HepG2 (cell line): ENCODE data around the gene USP7. TPM values are rescaled to one million over a fixed set of nuclear protein-coding genes. Genes with fewer than 3 reads are reported as not detected.
A peak's percentile ranks its signal among the peaks of the same experiment; 100 is the strongest.

ENCODE experiments used
- DMAP1 ChIP-seq: IDR thresholded peaks from 2 replicates; pipeline ENCODE4 v1.6.1; 2016
- DPF2 ChIP-seq: sonication (generic); formaldehyde crosslinking; IDR thresholded peaks from 2 replicates; pipeline ENCODE4 v1.4.0; 2020; ENCODE audit warnings: mild to moderate bottlenecking, low read depth, missing genetic modification reagents, borderline replicate concordance
- PHF21A ChIP-seq: sonication (generic); formaldehyde crosslinking; IDR thresholded peaks from 2 replicates; pipeline ENCODE4 v1.5.0; 2020; ENCODE audit warnings: mild to moderate bottlenecking, missing genetic modification reagents
- POLR2AphosphoS5 ChIP-seq: IDR thresholded peaks from 2 replicates; pipeline ENCODE4 v1.6.1; 2012; ENCODE audit warnings: low read depth, low read length
- SALL1 ChIP-seq: sonication (generic); formaldehyde crosslinking; IDR thresholded peaks from 2 replicates; pipeline ENCODE4 v1.8.0; 2022; ENCODE audit warnings: mild to moderate bottlenecking, missing genetic modification reagents
- ZKSCAN8 ChIP-seq: IDR thresholded peaks from 2 replicates; pipeline ENCODE4 v1.6.1; 2016; ENCODE audit warnings: borderline replicate concordance, missing genetic modification reagents, missing compliant biosample characterization
- ZNF224 ChIP-seq: sonication (generic); formaldehyde crosslinking; IDR thresholded peaks from 2 replicates; pipeline ENCODE4 v1.5.0; 2020; ENCODE audit warnings: mild to moderate bottlenecking, missing genetic modification reagents
- ZNF430 ChIP-seq: sonication (generic); formaldehyde crosslinking; IDR thresholded peaks from 2 replicates; pipeline ENCODE4 v1.9.0; 2021; ENCODE audit warnings: mild to moderate bottlenecking, missing genetic modification reagents
- ZNF747 ChIP-seq: sonication (generic); formaldehyde crosslinking; IDR thresholded peaks from 2 replicates; pipeline ENCODE4 v1.8.1; 2023; ENCODE audit warnings: missing genetic modification reagents, mild to moderate bottlenecking, borderline replicate concordance
- ZNF782 ChIP-seq: sonication (generic); formaldehyde crosslinking; IDR thresholded peaks from 2 replicates; pipeline ENCODE4 v1.4.0; 2020; ENCODE audit warnings: missing genetic modification reagents, mild to moderate bottlenecking, borderline replicate concordance
- ZSCAN22 ChIP-seq: sonication (generic); formaldehyde crosslinking; IDR thresholded peaks from 2 replicates; pipeline ENCODE4 v1.4.0; 2020; ENCODE audit warnings: mild to moderate bottlenecking, missing genetic modification reagents
- polyA plus RNA-seq, 8 experiments: library from polyadenylated mRNA; depleted of rRNA in 3 of 8; stranded (reverse) in 7 of 8; unstranded in 1 of 8; fragments of >200 nt; fragmentation: Illumina TruSeq in 4 of 8; extraction: Trizol in 4 of 8; gene quantifications; 2 replicates each; pipeline versions ENCODE4 v1.2.1 to v1.2.3, GENCODE V29; 2011 to 2016; ENCODE audit warnings: low read depth in 4 of 8, missing spikeins in 1 of 8, mixed read lengths in 1 of 8; ENCODE audit not compliant: insufficient read depth in 1 of 8
- total RNA-seq, 5 experiments: library from RNA; depleted of rRNA; stranded (reverse); fragments of >200 nt; fragmentation: Illumina TruSeq; extraction: Trizol; gene quantifications; 2 replicates each; pipeline ENCODE4 v1.2.3, GENCODE V29; 2016; ENCODE audit warnings: low read depth in 1 of 5
- TF ChIP-seq, protein P1 (sequence below): sonication (generic); formaldehyde crosslinking; IDR thresholded peaks from 2 replicates; pipeline ENCODE4 v1.5.0; 2020; ENCODE audit warnings: mild to moderate bottlenecking, missing genetic modification reagents
- TF ChIP-seq, protein P2 (sequence below): sonication (generic); formaldehyde crosslinking; IDR thresholded peaks from 2 replicates; pipeline ENCODE4 v1.8.1; 2023; ENCODE audit warnings: mild to moderate bottlenecking, missing genetic modification reagents
- TF ChIP-seq, protein P3 (sequence below): IDR thresholded peaks from 2 replicates; pipeline ENCODE4 v1.6.1; 2016; ENCODE audit warnings: low read depth, borderline replicate concordance
- TF ChIP-seq, protein P4 (sequence below): sonication (generic); formaldehyde crosslinking; IDR thresholded peaks from 2 replicates; pipeline ENCODE4 v1.4.0; 2020; ENCODE audit warnings: missing genetic modification reagents, mild to moderate bottlenecking, borderline replicate concordance
- TF ChIP-seq, protein P5 (sequence below): sonication (generic); formaldehyde crosslinking; IDR thresholded peaks from 2 replicates; pipeline ENCODE4 v1.5.1; 2020; ENCODE audit warnings: missing genetic modification reagents, mild to moderate bottlenecking, borderline replicate concordance

The USP7 gene
- total and polyA plus RNA-seq, 2 of the 13 experiments (the other 11 are each of a cell fraction or from before 2014, with no cell fraction given), result 52.5 to 173 TPM

DNA sequence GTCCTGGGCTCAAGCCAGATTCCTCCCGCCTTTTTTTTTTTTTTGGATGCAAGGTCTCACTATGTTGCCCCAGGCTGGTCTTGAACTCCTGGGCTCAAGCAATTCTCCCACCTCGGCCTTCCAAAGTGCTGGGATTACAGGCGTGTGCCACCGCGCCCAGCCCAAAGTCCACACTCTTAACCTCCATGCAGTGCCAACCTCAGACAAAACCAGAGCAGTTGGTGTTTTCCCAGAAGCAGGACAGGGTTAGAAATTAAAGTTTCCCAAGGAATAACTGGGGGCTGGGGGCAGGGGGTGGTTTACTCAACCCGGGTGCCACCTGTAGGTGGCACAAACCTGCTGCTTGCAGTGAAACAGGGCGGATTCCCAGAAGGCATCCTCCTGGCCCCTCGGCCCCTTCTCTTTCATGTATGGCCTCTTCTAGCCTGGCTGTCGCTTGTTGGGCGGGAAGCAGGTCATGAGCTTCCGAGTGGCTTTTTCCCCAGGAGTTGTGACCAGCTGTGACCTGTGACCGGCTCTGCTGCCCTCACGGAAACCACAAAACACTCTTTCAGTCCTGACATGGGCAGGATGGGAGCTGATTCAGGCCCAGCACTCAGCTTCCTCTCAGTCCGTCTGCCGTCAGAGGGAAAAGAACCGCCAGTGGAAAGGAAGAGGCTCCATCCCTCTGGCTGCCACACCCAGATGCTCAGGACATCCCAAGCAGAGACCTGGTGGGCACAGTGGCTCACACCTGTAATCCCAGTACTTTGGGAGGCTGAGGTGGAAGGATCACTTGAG is 25.6 kb upstream of the USP7 start (continued):
- TF ChIP-seq, protein P1, sequence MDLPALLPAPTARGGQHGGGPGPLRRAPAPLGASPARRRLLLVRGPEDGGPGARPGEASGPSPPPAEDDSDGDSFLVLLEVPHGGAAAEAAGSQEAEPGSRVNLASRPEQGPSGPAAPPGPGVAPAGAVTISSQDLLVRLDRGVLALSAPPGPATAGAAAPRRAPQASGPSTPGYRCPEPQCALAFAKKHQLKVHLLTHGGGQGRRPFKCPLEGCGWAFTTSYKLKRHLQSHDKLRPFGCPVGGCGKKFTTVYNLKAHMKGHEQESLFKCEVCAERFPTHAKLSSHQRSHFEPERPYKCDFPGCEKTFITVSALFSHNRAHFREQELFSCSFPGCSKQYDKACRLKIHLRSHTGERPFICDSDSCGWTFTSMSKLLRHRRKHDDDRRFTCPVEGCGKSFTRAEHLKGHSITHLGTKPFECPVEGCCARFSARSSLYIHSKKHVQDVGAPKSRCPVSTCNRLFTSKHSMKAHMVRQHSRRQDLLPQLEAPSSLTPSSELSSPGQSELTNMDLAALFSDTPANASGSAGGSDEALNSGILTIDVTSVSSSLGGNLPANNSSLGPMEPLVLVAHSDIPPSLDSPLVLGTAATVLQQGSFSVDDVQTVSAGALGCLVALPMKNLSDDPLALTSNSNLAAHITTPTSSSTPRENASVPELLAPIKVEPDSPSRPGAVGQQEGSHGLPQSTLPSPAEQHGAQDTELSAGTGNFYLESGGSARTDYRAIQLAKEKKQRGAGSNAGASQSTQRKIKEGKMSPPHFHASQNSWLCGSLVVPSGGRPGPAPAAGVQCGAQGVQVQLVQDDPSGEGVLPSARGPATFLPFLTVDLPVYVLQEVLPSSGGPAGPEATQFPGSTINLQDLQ (CRISPR knock-in tag), result no peak
- TF ChIP-seq ZKSCAN8 (0 out of 2 replicates have a peak, but pooled peaks have one; percentile 48), DPF2 (CRISPR knock-in tag) (0 out of 2 replicates have a peak, but pooled peaks have one; percentile 9), ZNF224 (no peak), DMAP1 (CRISPR knock-in tag) (no peak), PHF21A (CRISPR knock-in tag) (peak; percentile 36; the same call in 1 of the 2 replicates), ZNF747 (CRISPR knock-in tag) (peak; percentile 81; the same call in 1 of the 2 replicates), SALL1 (CRISPR knock-in tag) (peak; percentile 69), POLR2AphosphoS5 (no peak), ZSCAN22 (CRISPR knock-in tag) (no peak), ZNF782 (CRISPR knock-in tag) (0 out of 2 replicates have a peak, but pooled peaks have one; percentile 36), ZNF430 (CRISPR knock-in tag) (peak; percentile 81; the same call in 1 of the 2 replicates)
- TF ChIP-seq, protein P2, sequence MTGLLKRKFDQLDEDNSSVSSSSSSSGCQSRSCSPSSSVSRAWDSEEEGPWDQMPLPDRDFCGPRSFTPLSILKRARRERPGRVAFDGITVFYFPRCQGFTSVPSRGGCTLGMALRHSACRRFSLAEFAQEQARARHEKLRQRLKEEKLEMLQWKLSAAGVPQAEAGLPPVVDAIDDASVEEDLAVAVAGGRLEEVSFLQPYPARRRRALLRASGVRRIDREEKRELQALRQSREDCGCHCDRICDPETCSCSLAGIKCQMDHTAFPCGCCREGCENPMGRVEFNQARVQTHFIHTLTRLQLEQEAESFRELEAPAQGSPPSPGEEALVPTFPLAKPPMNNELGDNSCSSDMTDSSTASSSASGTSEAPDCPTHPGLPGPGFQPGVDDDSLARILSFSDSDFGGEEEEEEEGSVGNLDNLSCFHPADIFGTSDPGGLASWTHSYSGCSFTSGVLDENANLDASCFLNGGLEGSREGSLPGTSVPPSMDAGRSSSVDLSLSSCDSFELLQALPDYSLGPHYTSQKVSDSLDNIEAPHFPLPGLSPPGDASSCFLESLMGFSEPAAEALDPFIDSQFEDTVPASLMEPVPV (CRISPR knock-in tag), result 0 out of 2 replicates have a peak, but pooled peaks have one; percentile 24
- TF ChIP-seq, protein P3, sequence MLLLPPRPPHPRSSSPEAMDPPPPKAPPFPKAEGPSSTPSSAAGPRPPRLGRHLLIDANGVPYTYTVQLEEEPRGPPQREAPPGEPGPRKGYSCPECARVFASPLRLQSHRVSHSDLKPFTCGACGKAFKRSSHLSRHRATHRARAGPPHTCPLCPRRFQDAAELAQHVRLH (CRISPR knock-in tag), result peak; percentile 80; the same call in 1 of the 2 replicates
- TF ChIP-seq, protein P4, sequence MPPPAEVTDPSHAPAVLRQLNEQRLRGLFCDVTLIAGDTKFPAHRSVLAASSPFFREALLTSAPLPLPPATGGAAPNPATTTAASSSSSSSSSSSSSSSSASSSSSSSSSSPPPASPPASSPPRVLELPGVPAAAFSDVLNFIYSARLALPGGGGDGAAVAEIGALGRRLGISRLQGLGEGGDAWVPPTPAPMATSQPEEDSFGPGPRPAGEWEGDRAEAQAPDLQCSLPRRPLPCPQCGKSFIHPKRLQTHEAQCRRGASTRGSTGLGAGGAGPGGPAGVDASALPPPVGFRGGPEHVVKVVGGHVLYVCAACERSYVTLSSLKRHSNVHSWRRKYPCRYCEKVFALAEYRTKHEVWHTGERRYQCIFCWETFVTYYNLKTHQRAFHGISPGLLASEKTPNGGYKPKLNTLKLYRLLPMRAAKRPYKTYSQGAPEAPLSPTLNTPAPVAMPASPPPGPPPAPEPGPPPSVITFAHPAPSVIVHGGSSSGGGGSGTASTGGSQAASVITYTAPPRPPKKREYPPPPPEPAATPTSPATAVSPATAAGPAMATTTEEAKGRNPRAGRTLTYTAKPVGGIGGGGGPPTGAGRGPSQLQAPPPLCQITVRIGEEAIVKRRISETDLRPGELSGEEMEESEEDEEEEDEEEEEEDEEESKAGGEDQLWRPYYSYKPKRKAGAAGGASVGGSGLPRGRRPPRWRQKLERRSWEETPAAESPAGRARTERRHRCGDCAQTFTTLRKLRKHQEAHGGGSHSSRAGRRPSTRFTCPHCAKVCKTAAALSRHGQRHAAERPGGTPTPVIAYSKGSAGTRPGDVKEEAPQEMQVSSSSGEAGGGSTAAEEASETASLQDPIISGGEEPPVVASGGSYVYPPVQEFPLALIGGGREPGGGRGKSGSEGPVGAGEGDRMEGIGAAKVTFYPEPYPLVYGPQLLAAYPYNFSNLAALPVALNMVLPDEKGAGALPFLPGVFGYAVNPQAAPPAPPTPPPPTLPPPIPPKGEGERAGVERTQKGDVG, result no peak
- TF ChIP-seq, protein P5, sequence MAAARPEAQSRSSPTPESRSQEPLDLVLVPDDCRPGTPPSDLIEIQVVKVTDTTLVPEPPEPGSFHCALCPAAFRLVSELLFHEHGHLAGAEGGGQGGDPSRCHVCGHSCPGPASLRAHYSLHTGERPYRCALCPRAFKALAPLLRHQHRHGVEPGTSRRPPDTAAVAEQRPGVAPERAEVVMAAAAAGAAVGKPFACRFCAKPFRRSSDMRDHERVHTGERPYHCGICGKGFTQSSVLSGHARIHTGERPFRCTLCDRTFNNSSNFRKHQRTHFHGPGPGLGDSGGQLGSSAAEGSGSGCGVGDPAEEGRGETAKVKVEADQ (CRISPR knock-in tag), result no peak
